Astrocyte of the cerebellum (primary cell): ENCODE results near the gene WDR76.

Experiments used
- DNase-seq: peaks from one replicate; pipeline ENCODE4 v3.0.0-alpha.2; 2011; ENCODE audit warnings: low read depth
- H3K4me3 ChIP-seq: 2 replicates; pipeline ENCODE4 v1.5.1; 2011; ENCODE audit warnings: mild to moderate bottlenecking, low read depth, low read length, moderate library complexity
- CTCF ChIP-seq: IDR thresholded peaks from 2 replicates; pipeline ENCODE4 v1.5.1; 2012; ENCODE audit warnings: low read length, low read depth, moderate library complexity, mild to moderate bottlenecking; ENCODE audit errors: missing control alignments
- in situ Hi-C: cut with HindIII; loops from 2 replicates; pipeline ENCODE4 v1.10.0; 2017; ENCODE audit warnings: low sequenced_read_pairs

The WDR76 gene

DNA sequence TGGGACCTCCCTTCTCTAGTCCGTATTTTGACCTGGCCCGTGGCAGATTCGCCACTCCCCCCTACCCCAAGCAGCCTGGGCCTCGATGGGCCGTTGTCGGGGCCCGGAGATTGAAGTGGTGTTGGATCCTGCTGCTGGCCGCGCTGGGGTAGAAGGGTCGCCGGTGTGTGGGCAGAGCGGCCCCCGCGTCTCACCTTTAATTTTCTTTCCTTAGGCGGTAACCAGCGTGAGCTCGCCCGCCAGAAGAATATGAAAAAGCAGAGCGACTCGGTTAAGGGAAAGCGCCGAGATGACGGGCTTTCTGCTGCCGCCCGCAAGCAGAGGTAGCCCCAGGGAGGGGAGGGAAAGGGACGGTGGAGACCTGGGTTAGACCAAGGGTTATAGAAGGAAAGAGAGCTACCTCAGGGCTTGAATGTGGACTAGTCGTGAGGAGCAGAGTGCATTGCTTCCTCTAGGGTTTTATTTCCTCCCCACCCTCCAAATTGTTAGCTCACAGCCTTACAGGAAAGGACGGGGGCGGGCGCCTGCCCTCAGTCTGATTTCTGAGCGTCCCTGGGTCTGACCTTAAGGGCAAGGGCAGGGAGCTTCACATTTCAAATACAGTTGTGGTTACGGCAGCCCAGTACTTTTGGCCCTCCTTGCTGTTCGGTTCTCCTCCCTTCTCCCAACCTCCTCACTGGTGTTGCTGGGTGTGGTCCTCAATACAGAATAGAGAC, 33.9 kb upstream of the WDR76 start:
- in situ Hi-C loops: no loop called here
- H3K4me3 ChIP-seq: peak overlapping the region; percentile 99
- no peak for DNase-seq
- no peak for TF ChIP-seq CTCF

DNA sequence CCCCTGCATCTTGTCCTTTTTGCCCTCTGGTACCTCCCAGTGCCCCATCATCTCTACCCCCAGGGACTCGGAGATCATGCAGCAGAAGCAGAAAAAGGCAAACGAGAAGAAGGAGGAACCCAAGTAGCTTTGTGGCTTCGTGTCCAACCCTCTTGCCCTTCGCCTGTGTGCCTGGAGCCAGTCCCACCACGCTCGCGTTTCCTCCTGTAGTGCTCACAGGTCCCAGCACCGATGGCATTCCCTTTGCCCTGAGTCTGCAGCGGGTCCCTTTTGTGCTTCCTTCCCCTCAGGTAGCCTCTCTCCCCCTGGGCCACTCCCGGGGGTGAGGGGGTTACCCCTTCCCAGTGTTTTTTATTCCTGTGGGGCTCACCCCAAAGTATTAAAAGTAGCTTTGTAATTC, 33.2 kb upstream of the WDR76 start:
- H3K4me3 ChIP-seq: peak overlapping the region; percentile 99
- TF ChIP-seq CTCF: no peak
- in situ Hi-C loops: no loop called here
- no peak for DNase-seq

DNA sequence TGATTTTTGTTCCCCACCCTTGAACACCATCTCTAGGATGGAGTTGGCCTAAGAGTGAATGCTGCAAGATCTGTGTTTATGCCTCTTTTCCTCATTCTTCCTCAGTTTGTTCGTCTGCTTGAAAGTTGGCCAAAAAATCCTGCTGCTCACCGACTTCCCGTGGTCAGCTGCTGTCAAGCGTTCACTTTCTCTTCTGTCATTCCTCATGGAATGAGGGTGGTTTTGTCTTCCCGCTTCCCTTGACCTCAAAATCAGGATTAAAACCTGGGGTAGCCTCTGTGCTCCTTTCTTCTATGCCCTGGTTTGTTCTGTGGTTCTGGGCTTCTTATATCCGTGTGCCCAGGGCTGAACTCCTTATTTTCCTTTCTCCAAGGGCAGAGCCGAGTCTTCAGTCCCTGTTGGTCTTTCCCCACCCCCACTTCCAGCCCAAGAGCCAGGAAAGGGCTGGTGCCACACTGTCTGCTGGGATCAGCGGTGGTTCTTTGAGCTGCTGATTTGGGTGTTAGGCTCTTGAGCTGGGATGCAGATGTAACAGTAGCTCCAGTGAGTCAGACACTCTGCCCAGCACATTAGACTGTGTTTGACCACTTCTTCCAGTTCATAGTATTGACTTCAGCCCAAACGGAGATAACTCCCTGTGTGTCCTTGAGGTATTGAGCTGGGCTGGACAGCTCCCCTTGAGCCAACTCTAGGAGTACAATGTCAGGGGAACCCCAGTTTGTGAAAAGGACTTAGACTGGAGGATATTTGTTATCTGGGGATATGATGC, 32.3 kb upstream of the WDR76 start:
- TF ChIP-seq CTCF: no peak
- DNase-seq: no peak
- H3K4me3 ChIP-seq: peak overlapping the region; percentile 2
- in situ Hi-C loops: no loop called here

DNA sequence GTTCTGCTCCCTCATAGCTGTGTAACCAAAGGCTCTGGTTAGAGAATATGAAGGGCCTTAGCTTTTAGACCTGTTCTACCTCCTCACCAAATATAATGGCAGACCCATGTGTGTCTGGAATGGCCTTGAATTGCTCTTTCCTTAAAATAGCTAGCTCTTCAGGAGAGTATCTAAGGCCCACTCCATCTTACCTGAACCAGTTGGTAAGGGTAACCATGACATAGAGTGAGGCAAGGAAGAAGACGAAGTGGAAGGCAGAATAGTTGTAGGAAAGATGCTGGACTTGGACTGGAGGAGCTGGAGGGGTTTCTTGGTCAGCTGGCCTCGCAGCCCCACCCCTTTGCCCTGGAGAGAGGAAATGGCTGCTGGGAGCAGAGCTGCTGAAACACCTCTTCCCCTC, 31.6 kb upstream of the WDR76 start:
- DNase-seq: no peak
- no peak overlapping the region for H3K4me3 ChIP-seq

DNA sequence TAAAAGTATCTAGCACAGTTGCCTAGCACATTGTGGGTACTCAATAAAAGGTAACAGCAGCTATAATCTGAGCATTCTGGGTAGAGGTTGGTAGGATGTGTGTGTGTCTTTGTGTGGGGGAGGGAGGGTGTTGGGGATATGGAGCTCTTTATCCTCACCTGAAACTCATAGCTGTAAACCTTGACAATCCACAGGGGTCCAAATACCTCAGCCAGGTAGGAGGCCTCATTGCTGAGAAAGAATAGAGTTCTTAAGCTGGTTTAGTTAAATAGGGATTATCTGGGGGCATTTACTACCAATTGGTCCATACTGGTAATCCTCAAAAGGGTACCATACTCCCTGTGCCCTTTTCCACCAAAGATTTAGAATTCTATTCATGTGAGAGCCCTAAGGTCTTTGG, 30.8 kb upstream of the WDR76 start:
- in situ Hi-C loops: no loop called here
- no peak overlapping the region for H3K4me3 ChIP-seq
- no peak for DNase-seq
- no peak for TF ChIP-seq CTCF

More for the DNA sequence above, 31.6 kb upstream of the WDR76 start:
- TF ChIP-seq CTCF: no peak
- in situ Hi-C loops: no loop called here

- DNase-seq: no peak
- no peak overlapping the region for H3K4me3 ChIP-seq
- in situ Hi-C loops: no loop called here
- no peak for TF ChIP-seq CTCF
Observed at GRCh38 chr15:43796566-43796965, 30.2 kb upstream of the WDR76 start.
